HG03565 (cell line): ENCODE measurements around the gene LUZP2.
"Not testable (repeated sequence)": the region's sequence is repeated elsewhere in the genome, so short reads cannot be mapped to it uniquely, and the experiment has no call there.

Experiments used
- ATAC-seq: cut with Tn5 transposase; IDR thresholded peaks from one replicate; pipeline ENCODE4 v1.9.1; 2021; ENCODE audit warnings: mild to moderate bottlenecking, moderate library complexity; ENCODE audit not compliant: unreplicated experiment

The LUZP2 gene

DNA sequence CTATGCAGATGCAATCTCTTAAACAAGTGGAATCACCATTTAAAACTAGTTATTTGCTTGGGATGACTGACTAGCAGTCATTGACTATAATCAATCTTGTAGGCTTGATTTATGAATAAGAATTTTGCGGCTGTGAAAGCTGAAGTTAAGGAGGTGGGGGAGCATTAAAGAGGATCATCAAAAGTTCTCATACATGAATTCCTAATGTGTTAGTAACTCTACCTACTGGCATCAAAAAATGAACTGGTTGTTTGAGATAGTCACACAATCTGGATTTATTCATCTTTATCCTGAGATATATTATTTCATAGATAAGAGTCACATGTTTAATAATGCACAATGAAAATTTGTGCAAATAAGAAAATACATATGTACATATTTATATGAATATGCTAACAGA, 393.6 kb downstream of the LUZP2 start:
- ATAC-seq, result no peak

DNA sequence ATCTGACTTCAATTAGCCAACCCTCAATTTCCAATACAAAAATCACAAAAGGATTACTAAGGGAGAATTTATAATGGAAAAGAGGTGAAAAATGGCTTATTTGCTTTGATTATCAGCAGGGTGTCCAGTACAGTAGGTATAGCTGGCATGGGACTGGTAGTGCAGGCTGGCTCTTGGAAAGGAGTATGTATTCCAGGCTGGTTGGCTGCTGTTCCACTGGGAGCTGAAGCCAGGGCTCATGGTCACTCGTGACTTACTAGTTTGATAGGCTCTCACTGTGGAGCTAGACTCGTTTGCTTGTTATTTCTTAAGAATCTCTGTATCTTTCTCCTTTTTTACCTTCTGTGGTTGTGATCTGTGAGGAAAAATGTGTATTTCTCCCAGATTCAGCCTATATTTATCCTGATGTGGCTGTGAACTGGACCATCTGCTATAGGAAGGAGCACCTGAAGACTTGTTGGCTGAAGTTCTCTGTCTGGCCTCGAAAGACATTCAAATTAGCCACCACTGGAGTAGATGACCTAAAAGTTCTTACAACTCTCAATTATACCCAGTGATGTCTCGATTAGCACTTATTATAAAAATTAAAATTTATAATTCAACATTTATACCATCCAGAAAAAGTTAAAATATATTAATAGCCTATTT, 395.1 kb downstream of the LUZP2 start:
- ATAC-seq, result not testable (repeated sequence)

DNA sequence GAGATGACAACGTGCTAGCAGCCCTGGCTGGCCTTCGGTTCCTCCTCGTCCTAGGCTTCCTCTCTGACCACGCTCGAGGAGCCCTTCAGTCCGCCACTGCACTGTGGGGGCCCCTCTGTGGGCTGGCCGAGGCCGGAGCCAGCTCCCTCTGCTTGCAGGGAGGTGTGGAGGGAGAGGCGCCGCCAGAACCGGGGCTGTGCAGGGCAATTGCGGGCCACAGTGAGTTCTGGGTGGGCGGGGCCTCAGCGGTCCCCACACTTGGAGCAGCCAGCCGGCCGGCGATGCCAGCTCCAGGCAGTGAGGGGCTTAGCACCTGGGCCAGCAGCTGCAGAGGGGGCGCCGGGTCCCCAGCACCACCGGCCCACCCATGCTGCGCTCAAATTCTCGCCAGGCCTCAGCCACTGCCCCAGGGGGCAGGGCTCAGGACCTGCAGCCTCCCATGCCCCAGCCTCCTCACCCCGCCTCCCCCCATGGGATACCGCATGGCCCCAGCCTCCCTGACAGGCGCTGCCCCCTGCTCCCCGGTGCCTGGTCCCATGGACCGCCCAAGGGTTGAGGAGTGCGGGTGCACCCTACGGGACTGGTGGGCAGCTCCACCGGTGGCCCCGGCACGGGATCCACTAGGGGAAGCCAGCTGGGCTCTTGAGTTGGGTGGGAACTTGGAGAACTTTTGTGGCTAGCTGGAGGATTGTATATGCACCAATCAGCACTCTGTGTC, 399.4 kb downstream of the LUZP2 start:
- no peak for ATAC-seq

DNA sequence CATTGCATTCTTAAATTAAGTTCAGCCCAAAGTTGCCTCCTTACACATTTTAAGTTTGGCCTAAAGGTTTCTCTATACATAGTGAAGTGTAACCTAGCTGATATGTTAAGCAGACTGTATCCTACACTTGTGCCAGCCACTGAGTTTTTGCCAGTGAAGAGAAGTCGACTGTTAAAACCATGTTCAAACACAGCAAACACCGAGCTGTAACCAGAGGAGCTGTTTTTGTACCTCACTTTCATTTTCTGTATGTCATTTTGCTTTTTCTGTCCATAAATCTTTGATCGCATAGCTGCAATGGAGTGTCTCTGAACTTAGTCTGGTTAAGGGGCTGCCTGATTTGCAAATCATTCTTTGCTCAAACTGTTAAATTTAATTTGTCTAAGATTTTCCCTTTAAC, 403.7 kb downstream of the LUZP2 start:
- ATAC-seq, result no peak

DNA sequence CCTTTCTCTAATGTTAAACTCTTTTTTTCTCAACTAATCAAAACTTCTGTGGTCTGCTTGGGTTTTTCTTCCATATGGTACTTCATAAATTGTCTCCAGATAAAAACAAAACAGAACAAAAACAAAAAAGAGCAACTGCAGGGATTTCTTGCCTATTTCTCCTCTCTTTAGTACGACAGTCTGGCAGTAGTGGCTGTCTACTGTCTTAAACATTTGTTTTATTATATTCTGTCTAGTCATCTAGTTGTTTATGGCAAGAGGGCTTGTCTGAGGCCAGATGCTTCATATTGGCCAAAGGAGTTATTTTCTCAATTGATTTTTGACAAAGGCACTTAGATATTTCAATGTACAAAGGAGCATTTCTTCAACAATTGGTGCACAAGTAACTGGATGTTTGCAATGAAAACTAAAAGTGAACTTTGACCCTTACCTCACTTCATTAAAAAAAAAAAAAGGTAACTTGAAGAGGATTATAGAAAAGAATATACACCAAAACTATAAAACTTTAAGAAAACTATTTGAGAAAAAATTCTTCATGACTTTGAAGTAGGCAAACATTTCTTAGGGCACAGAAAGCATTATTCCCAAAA, 404.2 kb downstream of the LUZP2 start:
- no peak for ATAC-seq

DNA sequence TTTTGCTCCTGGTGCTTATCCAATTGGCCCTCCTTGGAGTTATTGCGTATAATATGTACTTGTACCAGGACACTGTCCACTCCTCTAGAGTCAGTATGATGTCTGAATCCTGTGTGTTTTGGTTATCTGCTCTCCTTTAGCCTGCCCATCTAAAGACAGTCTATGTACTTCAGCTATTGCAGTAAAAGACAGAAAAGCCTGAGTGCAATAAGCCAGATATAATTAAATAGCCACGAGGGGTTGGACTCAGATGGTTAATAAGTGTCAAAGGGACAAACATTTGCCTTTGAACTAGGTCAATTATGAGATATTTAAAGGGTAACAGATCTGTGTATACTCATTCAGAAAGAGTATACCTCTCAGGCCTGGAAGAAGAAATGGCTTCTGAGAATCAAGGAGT, 406.7 kb downstream of the LUZP2 start:
- ATAC-seq, result no peak

DNA sequence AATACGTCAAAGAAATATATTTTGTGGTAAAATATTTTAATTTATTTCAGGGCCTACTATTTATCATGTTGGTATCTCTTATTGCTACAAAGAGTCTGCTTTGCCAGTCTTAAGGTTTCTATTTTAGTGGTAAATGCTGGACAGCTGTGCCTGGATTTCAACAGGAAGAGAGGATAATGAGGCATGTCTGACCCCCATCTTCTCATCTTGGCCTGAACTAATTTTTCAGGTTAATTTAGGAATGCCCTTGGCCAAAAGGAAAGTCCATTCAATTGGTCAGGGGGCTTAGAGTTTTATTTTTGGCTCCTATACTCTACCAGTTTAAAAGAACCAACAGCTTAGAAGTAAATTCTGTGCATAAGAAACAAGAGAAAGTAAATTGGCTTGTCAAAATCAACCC, 428.2 kb downstream of the LUZP2 start:
- ATAC-seq, result no peak

DNA sequence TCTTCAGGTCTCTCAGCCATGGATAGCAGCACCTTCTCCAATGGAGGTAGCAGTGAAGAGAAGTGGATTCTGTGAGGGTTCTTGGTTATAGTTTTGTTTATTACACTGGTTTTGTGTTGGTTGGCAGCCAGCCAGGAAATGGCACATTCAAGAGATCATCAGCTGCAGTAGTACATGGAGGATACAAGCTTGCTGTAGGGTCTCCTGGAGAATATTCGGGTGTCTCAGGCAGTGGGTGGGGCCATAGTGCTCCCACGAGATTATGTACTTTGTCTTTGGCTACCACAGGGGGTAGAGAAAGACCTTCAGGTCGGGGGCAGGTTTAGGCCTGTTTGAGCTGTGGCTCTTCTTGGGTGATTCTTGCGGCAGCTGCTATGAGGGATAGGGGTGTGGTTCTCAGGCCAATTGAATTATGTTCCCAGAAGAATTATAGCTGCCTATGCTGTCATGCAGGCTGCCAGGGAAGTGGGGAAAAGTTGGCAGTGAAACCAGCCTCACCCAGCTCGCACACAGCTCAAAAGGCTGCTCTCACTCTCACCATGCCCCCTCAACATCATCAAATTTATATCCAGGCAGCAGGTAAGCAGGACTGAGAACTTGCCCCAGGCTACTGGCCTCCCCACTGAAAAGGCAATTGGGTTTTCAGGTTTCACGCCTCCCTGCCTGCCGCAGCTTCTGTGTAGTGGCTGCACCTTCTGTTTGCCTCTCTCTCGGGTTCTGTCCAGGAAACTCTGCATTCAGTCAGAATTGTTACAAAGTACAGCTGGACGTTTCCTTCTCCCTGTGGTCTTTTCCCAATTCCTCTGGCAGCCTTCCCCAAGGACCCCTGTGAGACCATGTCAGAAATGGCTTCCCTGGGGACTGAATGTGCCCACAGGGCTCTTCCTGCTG, 435.5 kb downstream of the LUZP2 start:
- no peak for ATAC-seq

DNA sequence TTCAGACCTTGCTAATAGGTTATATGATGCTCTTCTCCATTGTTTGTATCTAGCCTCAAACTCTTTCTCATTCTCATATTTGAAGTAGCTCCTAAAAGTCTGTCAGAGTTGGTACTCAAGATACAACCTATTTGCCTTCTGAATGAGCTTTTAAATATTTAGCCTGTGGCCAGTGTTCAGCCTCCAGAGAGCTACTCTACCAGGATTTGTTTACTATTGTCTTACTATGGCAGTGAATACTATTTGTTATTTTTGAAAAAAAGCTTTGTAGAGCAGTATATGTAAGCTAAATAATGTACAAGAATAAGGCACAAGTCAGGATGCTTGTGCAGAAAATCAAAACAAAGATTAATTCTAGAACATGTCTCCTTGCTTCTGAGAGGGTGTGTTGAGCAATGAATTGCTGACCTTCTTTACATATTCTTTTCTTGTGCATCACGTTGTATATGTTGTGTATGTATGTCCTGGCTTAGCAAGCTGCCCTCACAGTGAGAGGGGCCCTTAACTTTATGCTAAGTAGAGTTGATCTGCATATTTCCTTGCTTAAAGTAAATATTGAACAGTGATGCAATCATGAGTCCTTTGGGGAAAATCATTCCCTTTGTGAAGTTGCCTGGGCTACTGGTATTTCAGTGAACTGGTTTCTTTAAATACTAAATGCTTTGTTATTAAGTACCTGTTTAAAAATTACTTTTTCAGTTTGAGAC, 438.0 kb downstream of the LUZP2 start:
- no peak for ATAC-seq

DNA sequence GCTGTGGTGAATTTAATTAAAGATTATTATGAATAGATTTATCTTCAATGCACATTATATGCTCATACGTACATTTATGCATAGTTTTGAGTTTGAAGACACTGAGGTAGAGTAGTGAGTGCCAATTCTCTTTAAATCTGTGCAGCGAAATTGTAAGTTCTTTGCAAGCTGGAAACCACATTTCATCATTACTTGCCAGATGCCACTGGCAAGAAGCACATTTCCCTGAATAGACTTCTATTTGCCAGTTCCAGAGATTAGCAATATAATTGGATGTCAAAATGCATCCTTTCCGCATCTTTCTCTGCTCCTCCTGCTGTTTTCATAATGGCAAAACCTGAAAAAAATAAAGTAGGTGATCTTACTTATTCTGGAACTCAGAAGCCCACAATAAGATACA, 448.0 kb downstream of the LUZP2 start:
- no peak for ATAC-seq

DNA sequence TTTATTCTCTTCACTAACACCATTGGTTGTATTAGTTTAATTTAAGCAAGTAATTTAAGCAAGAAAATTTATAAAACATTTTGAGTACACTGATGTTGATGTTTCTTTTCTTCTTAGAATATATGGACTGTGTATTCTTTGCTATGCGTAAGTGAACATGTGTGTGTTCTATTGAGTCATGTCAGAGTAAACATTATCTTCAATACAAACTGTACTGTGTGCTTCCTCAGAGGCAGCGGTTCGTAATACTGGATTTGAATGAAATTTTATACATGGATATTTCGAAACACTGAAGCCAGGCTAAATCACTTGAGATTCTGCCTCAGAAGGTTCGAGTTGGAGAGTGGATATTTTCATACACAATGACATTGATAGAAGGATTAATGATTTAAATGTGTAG, 452.6 kb downstream of the LUZP2 start:
- ATAC-seq, result no peak

DNA sequence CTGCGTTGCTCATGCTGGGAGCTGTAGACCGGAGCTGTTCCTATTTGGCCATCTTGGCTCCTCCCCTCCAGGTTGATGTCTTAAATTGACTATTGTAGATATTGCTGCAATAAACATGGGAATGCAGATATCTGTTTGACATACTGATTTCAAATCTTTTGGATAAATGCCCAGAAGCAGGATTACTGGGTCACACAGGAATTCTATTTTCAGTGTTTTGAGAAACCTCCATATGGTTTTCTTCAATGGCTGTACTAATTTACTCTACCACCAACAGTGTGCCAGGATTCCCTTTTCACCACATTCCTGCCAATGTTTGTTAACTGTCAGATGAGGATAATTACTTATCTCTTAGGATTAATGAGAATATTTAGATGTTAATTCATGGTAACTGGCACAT, 467.0 kb downstream of the LUZP2 start:
- no peak for ATAC-seq

DNA sequence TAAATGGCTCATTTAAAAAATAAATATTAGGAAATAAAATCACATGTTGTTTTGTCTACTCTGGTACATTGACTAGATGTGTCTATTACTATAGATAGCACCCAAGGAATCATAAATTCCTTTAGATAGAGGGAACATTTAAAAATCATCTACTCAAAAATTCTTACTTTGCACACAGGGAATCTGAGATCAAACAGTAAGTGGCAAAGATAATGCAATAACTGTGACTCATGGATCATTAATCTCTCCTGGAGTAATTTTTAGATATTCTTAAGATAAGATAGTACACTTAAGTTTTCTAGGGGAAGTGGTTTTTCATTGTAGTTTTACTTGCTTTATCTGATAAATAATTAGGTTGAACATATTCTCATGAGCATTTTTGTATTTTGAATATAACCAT, 468.9 kb downstream of the LUZP2 start:
- ATAC-seq, result no peak

DNA sequence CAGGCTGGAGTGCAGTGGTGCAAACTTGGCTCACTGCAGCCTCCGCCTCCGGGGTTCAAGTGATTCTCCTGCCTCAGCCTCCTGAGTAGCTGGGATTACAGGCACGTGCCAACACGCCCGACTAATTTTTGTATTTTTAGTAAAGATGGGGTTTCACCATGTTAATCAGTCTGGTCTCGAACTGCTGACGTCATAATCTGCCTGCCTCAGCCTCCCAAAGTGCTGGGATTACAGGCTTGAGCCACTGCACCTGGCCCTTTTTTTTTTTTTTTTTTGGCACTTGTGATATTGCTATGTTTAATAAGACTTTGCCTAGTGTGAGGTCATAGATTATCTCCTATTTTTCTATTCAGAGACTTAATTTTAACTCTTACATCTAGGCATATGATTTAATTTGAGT, 497.1 kb downstream of the LUZP2 start:
- not testable (repeated sequence) for ATAC-seq

DNA sequence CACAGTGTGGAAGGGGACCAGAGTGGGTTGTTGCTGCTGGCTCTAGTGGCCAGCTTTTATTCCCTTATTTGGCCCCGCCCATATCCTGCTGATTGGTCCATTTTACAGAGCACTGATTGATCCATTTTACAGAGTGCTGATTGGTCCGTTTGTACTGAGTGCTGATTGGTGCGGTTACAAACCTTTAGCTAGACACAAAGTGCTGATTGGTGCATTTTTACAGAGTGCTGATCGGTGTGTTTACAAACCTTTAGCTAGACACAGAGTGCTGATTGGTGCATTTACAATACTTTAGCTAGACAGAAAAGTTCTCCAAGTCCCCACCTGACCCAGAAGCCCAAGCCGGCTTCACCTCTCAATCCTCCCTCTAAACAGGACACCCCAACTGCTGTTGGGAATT, 503.1 kb downstream of the LUZP2 start:
- not testable (repeated sequence) for ATAC-seq

DNA sequence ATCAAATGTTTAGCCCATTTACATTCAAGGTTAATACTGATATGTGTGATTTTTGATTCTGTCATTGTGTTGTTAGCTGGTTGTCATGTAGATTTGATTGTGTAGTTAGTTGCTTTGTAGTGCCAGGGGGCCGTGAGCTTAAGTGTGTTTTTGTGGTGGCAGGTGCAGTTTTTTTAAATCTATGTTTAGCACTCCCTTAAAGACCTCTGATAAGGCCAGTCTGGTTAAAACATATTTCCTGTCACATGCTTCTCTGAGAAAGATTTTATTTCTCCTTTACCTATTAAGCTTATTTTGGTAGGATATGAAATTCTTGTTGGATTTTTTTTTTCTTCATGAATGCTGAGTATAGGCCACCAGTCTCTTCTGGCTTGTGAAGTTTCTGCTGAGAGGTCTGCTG, 540.6 kb downstream of the LUZP2 start:
- no peak for ATAC-seq

DNA sequence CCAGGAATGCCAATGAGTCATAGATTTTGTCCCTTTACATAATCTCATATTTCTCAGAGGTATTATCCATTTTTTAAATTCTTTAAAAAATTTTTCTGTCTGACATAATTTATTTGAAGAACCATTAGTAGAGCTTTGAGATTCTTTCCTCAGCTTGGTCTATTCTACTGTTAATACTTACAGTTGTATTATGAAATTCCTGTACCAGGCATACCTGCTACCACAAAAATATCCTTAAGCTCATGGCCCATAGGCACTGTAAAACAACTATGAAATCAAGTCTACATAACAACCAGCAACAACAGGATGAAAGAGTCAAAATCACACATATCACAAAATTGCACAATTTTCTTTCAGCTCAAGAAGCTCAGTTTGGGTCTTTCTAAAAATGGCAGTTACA, 541.3 kb downstream of the LUZP2 start:
- ATAC-seq, result no peak

DNA sequence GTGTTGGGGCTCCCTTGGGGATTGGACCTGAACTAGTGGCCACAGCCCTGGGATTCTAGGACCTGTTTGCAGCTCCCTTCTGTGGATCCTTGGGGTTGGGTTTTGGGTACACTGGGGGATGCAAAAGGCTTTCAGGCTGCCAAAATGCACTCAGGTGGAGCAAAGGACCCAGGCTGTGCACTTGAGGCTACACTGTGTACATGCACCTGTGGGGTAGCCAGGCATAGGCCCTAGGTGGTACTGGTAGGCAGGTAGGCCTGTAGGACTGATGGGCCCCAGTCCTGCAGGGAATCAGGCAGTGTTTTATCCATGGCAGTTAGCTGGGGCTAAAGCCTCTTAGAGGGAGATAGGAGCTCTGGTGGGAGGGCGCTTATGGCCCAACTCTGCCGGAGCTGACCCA, 542.3 kb downstream of the LUZP2 start:
- ATAC-seq, result no peak

DNA sequence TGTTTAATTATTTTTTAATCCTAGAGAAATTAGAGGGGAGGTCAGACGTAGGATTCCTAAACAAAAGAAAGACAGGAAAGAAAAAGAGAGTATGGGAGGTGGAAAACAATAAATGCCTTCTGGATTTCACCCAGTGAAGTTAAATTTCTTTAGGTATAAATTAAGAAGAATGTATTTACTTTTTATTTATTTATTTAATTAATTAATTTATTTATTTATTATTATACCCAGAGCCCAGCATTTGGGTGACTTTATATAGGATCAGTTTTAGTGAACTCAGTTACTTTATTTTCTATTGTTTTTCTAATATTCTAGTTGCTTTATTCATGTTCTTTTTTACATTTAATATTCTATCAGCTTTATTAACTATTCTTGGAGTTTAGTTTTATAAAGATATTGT, 551.8 kb downstream of the LUZP2 start:
- no peak for ATAC-seq

DNA sequence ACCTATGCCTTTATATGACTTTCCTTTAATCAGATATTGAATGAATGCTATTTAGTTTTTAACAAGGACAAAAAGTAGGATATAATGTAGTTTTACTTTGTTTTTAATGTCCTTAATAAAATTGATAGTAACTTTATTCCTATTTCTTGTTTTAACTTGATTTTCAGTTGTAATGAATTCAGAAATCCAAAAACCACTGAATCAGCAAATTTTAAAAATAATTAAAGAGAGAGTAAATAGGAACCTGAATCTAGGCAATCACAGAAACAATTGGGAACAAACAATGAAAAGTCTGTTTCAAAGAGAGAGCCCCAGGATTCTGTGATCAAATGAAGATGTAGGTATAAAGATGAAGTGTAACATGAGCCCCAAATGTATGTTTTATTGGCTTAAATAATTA, 556.0 kb downstream of the LUZP2 start:
- no peak for ATAC-seq

DNA sequence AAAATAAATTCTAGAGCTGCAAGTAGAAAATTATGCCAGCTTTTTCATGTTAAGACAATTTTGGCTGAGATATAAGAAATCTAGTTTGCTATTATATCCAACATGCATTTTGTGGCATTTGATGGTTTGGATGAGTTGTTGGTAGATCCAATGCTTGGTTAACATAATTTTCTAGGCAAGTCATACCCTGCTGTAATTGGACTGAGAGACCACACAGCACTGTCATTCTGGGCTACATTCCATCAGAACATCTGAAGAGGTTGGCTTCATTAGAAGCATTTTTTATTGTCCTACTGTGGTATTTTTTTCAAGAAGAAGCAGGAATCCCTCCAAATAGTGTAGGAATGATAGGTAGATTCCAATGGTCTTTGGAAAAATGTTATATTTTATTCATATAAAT, 561.0 kb downstream of the LUZP2 start:
- no peak for ATAC-seq
